ENCODE measurements around the gene COQ10A. TPM values are rescaled to one million over a fixed set of nuclear protein-coding genes. Genes with fewer than 3 reads are reported as not detected.

COQ10A gene
- total and polyA plus RNA-seq, 10 of the 15 experiments (the other 5 are each of a cell fraction or from before 2014, with no cell fraction given), result 3.3 to 19.5 (median 6.9) TPM

DNA sequence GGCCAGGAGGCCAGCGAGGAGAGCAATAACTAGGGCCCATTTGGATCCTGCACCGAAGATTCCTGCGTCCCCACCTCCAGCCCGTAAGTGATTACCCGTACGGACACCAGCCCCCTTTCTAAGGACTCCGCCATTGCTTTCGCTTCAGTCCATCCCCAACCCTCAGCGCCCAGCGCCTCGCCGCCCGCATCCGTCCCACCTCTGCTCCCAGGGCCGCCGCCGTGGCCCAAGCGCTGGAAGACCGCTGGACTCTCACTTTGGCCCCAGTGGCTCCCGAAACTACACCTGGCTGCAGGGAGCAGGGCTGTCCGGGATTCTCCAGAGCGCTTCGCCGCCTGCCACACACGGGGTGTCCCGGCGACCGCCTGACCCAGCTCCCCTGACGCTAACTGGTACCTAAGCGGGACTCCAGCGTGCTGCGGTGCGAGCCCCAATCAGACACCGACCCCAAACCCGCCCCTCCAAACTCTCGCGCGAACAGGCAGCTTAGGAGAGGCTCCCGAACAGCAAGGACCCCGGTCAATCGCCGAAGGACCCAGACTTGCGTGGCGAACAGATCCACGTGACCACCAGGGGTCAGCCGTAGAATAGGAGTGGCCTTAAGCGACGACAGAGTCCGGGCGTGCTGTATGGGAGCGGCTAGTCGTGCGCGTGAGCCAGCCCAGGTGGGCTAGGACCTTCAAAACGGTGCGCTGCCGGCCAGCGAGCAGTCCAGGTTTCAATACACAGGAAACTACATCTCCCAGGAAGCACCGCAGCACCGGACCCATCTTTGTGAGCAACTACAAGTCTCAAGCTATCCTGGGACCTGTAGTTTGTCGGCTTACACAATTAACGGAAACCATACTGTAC, 49.1 kb downstream of the COQ10A start, which contains the start of gene CNPY2 (continued):
- TF ChIP-seq SIX5 (IDR thresholded peaks at IDR 0.05; ENCODE audit: low read depth, low read length, severe bottlenecking) (peak; percentile 99), RB1 (IDR thresholded peaks at IDR 0.05; ENCODE audit: borderline replicate concordance) (peak; percentile 66; the same call in 1 of the 2 replicates), ZBED1 (IDR thresholded peaks at IDR 0.05; ENCODE audit: borderline replicate concordance) (no peak), SP1 (IDR thresholded peaks at IDR 0.05; ENCODE audit: low read depth, low read length) (peak; percentile 49), STAT1 (conservative IDR thresholded peaks at IDR 0.05) (no peak), RCOR1 (conservative IDR thresholded peaks at IDR 0.05; ENCODE audit: low read depth, low read length) (peak; percentile 96; the same call in 1 of the 2 replicates), HDAC6 (IDR thresholded peaks at IDR 0.05; ENCODE audit: unreplicated experiment) (peak; percentile 44), SMAD5 (IDR thresholded peaks at IDR 0.05; ENCODE audit: low read depth) (peak; percentile 21; the same call in 1 of the 2 replicates), CBFB (IDR thresholded peaks at IDR 0.05; ENCODE audit: low read depth) (peak; percentile 90), PAX5 (IDR thresholded peaks at IDR 0.05; ENCODE audit: borderline replicate concordance, low read depth, low read length) (no peak), TCF3 (IDR thresholded peaks at IDR 0.05; ENCODE audit: borderline replicate concordance, insufficient read depth, low read depth, low read length) (peak; percentile 57; the same call in 1 of the 2 replicates), SREBF2 (IDR thresholded peaks at IDR 0.05; ENCODE audit: low read length) (no peak), ZSCAN29 (IDR thresholded peaks at IDR 0.05) (no peak), NR2F1 (conservative IDR thresholded peaks at IDR 0.05) (peak; percentile 66)
- TF ChIP-seq, protein P1, sequence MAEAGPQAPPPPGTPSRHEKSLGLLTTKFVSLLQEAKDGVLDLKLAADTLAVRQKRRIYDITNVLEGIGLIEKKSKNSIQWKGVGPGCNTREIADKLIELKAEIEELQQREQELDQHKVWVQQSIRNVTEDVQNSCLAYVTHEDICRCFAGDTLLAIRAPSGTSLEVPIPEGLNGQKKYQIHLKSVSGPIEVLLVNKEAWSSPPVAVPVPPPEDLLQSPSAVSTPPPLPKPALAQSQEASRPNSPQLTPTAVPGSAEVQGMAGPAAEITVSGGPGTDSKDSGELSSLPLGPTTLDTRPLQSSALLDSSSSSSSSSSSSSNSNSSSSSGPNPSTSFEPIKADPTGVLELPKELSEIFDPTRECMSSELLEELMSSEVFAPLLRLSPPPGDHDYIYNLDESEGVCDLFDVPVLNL (IDR thresholded peaks at IDR 0.05; ENCODE audit: low read depth, low read length), result peak; percentile 23; the same call in 1 of the 2 replicates
- TF ChIP-seq, protein P2, sequence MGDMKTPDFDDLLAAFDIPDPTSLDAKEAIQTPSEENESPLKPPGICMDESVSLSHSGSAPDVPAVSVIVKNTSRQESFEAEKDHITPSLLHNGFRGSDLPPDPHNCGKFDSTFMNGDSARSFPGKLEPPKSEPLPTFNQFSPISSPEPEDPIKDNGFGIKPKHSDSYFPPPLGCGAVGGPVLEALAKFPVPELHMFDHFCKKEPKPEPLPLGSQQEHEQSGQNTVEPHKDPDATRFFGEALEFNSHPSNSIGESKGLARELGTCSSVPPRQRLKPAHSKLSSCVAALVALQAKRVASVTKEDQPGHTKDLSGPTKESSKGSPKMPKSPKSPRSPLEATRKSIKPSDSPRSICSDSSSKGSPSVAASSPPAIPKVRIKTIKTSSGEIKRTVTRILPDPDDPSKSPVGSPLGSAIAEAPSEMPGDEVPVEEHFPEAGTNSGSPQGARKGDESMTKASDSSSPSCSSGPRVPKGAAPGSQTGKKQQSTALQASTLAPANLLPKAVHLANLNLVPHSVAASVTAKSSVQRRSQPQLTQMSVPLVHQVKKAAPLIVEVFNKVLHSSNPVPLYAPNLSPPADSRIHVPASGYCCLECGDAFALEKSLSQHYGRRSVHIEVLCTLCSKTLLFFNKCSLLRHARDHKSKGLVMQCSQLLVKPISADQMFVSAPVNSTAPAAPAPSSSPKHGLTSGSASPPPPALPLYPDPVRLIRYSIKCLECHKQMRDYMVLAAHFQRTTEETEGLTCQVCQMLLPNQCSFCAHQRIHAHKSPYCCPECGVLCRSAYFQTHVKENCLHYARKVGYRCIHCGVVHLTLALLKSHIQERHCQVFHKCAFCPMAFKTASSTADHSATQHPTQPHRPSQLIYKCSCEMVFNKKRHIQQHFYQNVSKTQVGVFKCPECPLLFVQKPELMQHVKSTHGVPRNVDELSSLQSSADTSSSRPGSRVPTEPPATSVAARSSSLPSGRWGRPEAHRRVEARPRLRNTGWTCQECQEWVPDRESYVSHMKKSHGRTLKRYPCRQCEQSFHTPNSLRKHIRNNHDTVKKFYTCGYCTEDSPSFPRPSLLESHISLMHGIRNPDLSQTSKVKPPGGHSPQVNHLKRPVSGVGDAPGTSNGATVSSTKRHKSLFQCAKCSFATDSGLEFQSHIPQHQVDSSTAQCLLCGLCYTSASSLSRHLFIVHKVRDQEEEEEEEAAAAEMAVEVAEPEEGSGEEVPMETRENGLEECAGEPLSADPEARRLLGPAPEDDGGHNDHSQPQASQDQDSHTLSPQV (IDR thresholded peaks at IDR 0.05), result no peak
- TF ChIP-seq, protein P3, sequence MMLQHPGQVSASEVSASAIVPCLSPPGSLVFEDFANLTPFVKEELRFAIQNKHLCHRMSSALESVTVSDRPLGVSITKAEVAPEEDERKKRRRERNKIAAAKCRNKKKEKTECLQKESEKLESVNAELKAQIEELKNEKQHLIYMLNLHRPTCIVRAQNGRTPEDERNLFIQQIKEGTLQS (IDR thresholded peaks at IDR 0.05; ENCODE audit: borderline replicate concordance, extremely low read depth, low read depth, low read length), result 0 out of 2 replicates have a peak, but pooled peaks have one; percentile 28
- TF ChIP-seq, protein P4, sequence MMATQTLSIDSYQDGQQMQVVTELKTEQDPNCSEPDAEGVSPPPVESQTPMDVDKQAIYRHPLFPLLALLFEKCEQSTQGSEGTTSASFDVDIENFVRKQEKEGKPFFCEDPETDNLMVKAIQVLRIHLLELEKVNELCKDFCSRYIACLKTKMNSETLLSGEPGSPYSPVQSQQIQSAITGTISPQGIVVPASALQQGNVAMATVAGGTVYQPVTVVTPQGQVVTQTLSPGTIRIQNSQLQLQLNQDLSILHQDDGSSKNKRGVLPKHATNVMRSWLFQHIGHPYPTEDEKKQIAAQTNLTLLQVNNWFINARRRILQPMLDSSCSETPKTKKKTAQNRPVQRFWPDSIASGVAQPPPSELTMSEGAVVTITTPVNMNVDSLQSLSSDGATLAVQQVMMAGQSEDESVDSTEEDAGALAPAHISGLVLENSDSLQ (IDR thresholded peaks at IDR 0.05), result peak; percentile 75
- TF ChIP-seq, protein P5, sequence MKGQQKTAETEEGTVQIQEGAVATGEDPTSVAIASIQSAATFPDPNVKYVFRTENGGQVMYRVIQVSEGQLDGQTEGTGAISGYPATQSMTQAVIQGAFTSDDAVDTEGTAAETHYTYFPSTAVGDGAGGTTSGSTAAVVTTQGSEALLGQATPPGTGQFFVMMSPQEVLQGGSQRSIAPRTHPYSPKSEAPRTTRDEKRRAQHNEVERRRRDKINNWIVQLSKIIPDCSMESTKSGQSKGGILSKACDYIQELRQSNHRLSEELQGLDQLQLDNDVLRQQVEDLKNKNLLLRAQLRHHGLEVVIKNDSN (IDR thresholded peaks at IDR 0.05; ENCODE audit: borderline replicate concordance, extremely low read length, insufficient read depth, low read depth, low read length), result peak; percentile 84
